LNCAP (cell line): ENCODE measurements around the gene FMNL2.

Source experiments
- TF ChIP-seq, protein P1 (sequence below): fragments of 450-650 bp; IDR thresholded peaks from 2 replicates; pipeline ENCODE4 v1.5.1; 2017; ENCODE audit warnings: mild to moderate bottlenecking

FMNL2 gene

DNA sequence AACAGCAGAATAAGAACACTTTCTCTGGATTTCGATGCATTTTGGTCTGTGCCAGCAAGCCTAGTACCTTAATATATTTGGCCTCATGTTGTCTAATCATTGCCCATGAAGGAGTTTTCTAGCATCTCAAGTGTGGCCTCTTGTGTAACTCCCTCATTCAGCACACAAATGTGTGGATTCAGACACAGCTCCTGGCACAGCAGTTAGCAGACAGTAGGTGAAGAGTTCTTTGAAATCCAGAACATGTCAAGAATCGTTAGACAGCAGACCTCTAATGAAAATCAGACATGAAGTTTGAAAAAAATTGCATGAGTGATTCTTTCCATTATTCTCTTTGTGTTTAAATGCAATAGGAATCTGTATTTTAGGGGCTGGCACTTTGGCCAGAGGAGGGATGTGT lies 177.0 kb downstream of the FMNL2 start:
- TF ChIP-seq, protein P1, sequence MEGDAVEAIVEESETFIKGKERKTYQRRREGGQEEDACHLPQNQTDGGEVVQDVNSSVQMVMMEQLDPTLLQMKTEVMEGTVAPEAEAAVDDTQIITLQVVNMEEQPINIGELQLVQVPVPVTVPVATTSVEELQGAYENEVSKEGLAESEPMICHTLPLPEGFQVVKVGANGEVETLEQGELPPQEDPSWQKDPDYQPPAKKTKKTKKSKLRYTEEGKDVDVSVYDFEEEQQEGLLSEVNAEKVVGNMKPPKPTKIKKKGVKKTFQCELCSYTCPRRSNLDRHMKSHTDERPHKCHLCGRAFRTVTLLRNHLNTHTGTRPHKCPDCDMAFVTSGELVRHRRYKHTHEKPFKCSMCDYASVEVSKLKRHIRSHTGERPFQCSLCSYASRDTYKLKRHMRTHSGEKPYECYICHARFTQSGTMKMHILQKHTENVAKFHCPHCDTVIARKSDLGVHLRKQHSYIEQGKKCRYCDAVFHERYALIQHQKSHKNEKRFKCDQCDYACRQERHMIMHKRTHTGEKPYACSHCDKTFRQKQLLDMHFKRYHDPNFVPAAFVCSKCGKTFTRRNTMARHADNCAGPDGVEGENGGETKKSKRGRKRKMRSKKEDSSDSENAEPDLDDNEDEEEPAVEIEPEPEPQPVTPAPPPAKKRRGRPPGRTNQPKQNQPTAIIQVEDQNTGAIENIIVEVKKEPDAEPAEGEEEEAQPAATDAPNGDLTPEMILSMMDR = no peak

DNA sequence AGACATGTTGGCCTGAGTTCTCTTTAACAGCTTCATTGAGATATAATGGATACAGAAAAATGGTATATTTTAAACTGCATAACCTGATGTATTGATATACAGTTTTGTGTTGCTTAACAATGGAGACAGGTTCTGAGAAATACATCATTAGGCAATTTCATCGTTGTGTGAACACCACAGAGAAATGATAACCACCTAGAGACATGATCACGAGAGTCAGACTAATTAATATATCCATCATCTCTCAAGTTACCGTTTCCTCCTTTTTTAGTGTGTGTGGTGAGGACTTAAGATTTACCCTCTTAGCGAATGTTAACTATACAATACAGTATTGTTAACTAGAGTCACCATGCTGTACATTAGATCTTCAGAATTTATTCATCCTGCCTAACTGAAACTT lies 178.1 kb downstream of the FMNL2 start:
- TF ChIP-seq, protein P1 = no peak

DNA sequence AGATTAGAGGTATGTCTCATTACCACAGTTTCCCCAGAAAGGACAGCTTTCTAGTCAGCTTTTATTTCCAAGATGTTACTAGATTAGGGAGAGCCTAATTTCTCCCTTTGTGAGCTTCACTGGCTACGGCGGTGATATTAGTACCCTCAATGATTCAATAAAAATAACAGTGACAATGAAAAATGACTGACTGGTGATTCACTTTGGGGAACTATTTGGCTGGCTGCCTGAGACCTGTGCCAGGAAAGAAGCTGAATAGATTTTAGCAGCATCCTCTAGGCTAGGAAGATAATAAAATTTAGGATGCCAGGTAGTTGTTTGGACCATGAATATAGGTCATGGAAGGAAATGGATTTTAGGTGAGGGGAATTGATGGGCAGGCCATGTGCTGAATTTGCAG lies 178.7 kb downstream of the FMNL2 start:
- TF ChIP-seq, protein P1 = no peak

DNA sequence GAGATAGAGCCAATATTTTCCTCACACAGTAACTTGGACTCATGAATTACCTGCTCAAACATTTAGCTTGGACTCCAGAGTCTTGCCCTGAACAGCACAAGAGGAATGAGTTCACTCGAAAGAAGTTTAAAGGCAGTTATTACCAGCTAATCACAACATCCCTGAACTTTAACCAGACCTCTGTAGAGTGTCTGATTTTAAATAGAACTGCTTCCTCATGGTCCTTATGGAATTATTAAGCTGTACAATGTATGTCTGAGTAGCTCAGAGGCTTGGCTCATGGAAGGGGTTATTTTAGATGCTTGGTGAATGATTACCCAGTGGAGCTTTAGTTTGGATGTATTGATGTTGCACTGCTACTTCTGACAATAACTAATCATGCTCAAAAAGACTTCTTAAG lies 183.1 kb downstream of the FMNL2 start:
- TF ChIP-seq, protein P1 = no peak

DNA sequence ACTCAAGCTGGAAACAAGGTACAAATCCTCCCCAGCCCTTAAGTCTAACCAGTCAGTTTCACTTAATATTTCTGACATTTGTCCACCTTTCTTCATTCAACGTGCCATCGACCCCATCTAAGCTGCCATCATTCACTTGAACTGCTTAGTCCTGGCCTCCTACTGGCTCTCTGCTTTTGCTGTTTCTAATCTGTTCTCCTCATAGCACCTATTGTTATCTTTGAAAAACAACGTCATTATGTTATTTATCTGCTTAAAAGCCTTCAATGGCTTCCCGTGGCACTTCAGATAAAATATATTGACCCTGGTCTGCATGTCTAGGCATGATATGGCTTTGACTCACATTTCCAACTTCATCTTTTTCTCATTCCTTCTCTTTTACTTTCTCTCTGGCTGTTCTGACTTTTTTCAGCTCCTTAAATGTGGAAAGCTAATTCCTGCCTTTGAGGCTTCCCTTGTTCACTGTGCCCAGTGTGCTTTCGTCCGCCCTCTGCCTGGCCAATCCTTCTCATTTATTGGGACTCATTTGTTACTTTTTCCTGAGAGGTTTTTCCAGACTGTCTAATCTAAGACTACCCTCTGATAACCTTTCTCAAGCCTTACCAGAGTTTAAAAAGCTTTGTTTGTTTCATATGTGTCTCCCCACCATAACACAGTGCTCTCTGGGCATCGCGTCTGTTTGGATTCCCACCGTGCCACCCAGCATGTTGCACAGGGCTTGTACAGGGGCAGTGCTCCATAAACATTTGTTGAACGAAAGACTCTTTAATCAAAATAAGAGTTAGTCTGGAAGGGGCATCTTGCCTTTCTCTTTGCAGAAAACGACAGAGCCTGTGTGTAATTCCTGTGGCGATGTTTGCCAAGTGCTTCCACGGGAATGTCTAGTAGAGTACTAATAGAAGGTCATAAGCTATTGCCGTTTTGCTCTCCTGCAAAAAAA lies 183.9 kb downstream of the FMNL2 start:
- TF ChIP-seq, protein P1 = no peak

DNA sequence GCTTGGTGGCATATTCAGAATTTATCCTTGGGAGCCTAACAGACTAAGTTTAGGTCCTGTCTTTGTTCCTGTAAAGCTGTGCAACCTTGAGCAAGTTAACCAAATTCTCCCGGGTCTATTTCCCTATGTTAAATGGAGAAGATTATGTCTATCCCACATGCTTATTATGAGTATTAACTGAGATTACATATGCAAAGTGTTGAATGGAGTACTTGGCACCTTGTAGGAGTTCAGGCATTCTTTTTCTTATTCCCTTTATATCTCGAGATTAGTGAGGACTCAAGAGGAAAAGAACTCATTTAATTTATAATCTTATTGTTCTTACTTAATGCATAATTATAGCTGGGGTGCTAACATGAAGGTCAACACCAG lies 184.6 kb downstream of the FMNL2 start:
- TF ChIP-seq, protein P1 = no peak

DNA sequence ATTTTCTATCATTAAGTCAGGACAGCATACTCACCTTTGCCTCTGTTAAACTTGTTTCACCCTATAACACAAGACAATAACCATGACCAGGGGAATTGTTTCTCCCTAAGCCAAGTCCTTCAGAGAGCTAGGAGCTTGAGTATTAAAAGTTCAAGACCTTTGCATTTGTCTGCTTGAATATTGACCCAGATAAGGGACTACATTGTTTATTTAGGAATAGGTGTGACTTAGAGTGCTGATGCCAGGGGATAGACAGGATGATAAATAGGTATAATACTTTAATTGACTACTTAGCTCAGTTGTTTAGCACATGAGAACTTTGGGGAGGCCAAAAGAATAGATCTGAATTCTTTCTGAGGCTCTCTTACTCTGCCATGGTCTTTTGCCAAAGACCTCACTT lies 185.8 kb downstream of the FMNL2 start:
- TF ChIP-seq, protein P1 = no peak
